Osteoblast (primary cell): ENCODE results near the gene PITPNC1. TPM values are rescaled to one million over a fixed set of nuclear protein-coding genes. Genes with fewer than 3 reads are reported as not detected.
A peak's percentile ranks its signal among the peaks of the same experiment; 100 is the strongest.

Source experiments
- DNase-seq: peaks from one replicate; pipeline ENCODE4 v3.0.0; 2011; ENCODE audit warnings: low spot score, mixed read lengths; ENCODE audit not compliant: insufficient read length; ENCODE audit errors: missing footprints
- H2AFZ ChIP-seq: 2 replicates; pipeline ENCODE4 v1.6.0; 2011; ENCODE audit warnings: mild to moderate bottlenecking, low read length
- H3K27ac ChIP-seq: 2 replicates; pipeline ENCODE4 v1.5.1; 2011; ENCODE audit warnings: mild to moderate bottlenecking, low read depth, low read length, moderate library complexity
- H3K27me3 ChIP-seq: 2 replicates; pipeline ENCODE4 v1.6.0; 2012; ENCODE audit warnings: mild to moderate bottlenecking, control low read depth, inconsistent platforms, low read length, moderate library complexity; ENCODE audit not compliant: insufficient read depth
- H3K36me3 ChIP-seq: 2 replicates; pipeline ENCODE4 v1.5.1; 2011; ENCODE audit warnings: mild to moderate bottlenecking, low read length, control low read depth, moderate library complexity; ENCODE audit not compliant: insufficient read depth
- H3K4me1 ChIP-seq: 2 replicates; pipeline ENCODE4 v1.5.1; 2011; ENCODE audit warnings: mild to moderate bottlenecking, low read length, control low read depth, moderate library complexity; ENCODE audit not compliant: insufficient read depth
- H3K4me2 ChIP-seq: 2 replicates; pipeline ENCODE4 v1.6.0; 2011; ENCODE audit warnings: mild to moderate bottlenecking, low read length; ENCODE audit not compliant: insufficient read depth
- H3K4me3 ChIP-seq: fragments of 200-600 bp; sonication (generic); 3 replicates; pipeline ENCODE4 v1.5.1; 2012; ENCODE audit warnings: mild to moderate bottlenecking, low read length, inconsistent platforms; ENCODE audit not compliant: insufficient read depth
- H3K79me2 ChIP-seq: 2 replicates; pipeline ENCODE4 v1.6.0; 2012; ENCODE audit warnings: mild to moderate bottlenecking, low read length, control low read depth, inconsistent platforms; ENCODE audit not compliant: insufficient read depth
- H3K9me3 ChIP-seq: 2 replicates; pipeline ENCODE4 v1.5.1; 2011; ENCODE audit warnings: low read depth, low read length, control low read depth
- H4K20me1 ChIP-seq: 2 replicates; pipeline ENCODE4 v1.6.0; 2012; ENCODE audit warnings: mild to moderate bottlenecking, low read length, control low read depth; ENCODE audit not compliant: insufficient read depth
- total RNA-seq: library from RNA; depleted of rRNA; stranded (reverse); fragments of >200 nt; gene quantifications from 2 replicates; pipeline ENCODE4 v1.2.3, GENCODE V29; 2012
- TF ChIP-seq, protein P1 (sequence below): IDR thresholded peaks from 2 replicates; pipeline ENCODE4 v1.5.1; 2011; ENCODE audit warnings: mild to moderate bottlenecking, low read depth, low read length, moderate library complexity; ENCODE audit errors: extremely low read depth

The PITPNC1 gene
- total RNA-seq, 1 donor = 6.2 TPM

GRCh38 chr17:67484261-67484660, 107.2 kb downstream of the PITPNC1 start:
- Histone ChIP-seq H3K27me3 (no peaks in the 10 kb centered on the region), H2AFZ (no peak overlapping the region), H3K9me3 (no peaks in the 10 kb centered on the region), H3K4me1 (peaks cover 34% of the 10 kb centered on the region), H3K27ac (no peak overlapping the region), H3K4me3 (no peak overlapping the region), H3K79me2 (peaks cover 24% of the 10 kb centered on the region), H3K4me2 (no peak overlapping the region), H4K20me1 (no peaks in the 10 kb centered on the region), H3K36me3 (no peaks in the 10 kb centered on the region)
- no peak for DNase-seq
- TF ChIP-seq, protein P1, sequence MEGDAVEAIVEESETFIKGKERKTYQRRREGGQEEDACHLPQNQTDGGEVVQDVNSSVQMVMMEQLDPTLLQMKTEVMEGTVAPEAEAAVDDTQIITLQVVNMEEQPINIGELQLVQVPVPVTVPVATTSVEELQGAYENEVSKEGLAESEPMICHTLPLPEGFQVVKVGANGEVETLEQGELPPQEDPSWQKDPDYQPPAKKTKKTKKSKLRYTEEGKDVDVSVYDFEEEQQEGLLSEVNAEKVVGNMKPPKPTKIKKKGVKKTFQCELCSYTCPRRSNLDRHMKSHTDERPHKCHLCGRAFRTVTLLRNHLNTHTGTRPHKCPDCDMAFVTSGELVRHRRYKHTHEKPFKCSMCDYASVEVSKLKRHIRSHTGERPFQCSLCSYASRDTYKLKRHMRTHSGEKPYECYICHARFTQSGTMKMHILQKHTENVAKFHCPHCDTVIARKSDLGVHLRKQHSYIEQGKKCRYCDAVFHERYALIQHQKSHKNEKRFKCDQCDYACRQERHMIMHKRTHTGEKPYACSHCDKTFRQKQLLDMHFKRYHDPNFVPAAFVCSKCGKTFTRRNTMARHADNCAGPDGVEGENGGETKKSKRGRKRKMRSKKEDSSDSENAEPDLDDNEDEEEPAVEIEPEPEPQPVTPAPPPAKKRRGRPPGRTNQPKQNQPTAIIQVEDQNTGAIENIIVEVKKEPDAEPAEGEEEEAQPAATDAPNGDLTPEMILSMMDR = no peak

DNA sequence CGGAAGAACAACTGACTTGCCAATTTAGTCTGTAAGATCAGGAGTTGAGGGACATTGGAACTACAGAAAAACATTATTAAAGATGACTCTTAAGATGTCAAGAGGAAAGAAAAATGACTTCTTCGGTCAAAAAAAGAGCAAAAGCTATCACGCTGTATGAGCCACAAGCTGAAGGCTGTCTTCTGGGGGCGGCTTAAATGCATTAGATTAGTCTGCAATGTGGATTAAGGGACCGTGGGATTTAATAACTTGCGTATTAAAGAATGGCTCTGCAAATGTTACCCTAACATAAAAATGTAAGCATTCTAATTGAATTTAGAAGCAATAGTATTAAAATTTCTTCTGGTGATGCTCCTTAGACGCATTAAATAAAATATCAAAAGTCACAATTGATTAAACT, 108.6 kb downstream of the PITPNC1 start:
- Histone ChIP-seq H4K20me1 (no peaks in the 10 kb centered on the region), H2AFZ (no peak overlapping the region), H3K27ac (no peak overlapping the region), H3K4me3 (no peak overlapping the region), H3K79me2 (peaks cover 20% of the 10 kb centered on the region), H3K27me3 (no peaks in the 10 kb centered on the region), H3K9me3 (no peaks in the 10 kb centered on the region), H3K4me1 (peaks cover 41% of the 10 kb centered on the region), H3K36me3 (no peaks in the 10 kb centered on the region), H3K4me2 (no peak overlapping the region)
- TF ChIP-seq, protein P1 = no peak
- no peak for DNase-seq

- TF ChIP-seq, protein P1 = no peak
- Histone ChIP-seq H3K4me2 (no peak overlapping the region), H3K27ac (peak overlapping the region; percentile 57), H3K79me2 (peaks cover 20% of the 10 kb centered on the region), H3K9me3 (no peaks in the 10 kb centered on the region), H2AFZ (no peak overlapping the region), H3K36me3 (no peaks in the 10 kb centered on the region), H3K4me3 (no peak overlapping the region), H3K27me3 (no peaks in the 10 kb centered on the region), H3K4me1 (peaks cover 39% of the 10 kb centered on the region), H4K20me1 (no peaks in the 10 kb centered on the region)
- no peak for DNase-seq
These were observed 110.4 kb downstream of the PITPNC1 start for GRCh38 chr17:67487506-67487905.

DNA sequence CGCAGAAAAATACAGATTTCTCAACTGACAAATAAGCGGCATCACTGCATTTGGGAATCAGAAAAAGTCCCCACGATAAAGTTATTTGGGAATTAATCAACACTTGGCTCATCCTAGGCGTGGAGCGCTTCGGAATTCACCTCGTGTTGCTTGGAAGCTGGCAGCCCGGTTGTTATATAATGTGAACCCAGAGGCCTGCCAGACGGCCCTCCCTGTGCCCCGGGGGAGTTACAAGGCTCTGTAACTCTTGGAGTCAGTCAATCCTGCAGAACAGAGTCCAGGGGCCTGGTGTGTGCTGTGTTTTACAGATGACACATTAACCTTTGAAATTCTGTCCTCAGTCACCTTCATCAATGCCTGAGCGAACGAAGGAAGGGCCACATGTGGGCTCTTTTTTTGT, 111.1 kb downstream of the PITPNC1 start:
- Histone ChIP-seq H3K4me1 (peaks cover 34% of the 10 kb centered on the region), H3K27ac (peak overlapping the region; percentile 57), H3K4me2 (no peak overlapping the region), H3K27me3 (no peaks in the 10 kb centered on the region), H3K4me3 (no peak overlapping the region), H3K36me3 (no peaks in the 10 kb centered on the region), H3K79me2 (peaks cover 15% of the 10 kb centered on the region), H2AFZ (no peak overlapping the region), H4K20me1 (no peaks in the 10 kb centered on the region), H3K9me3 (no peaks in the 10 kb centered on the region)
- TF ChIP-seq, protein P1 = no peak
- DNase-seq = no peak
